Hematopoietic multipotent progenitor cell treated with erythropoietin and hydrocortisone succinate and interleukin-3 and kit ligand, for 17 days (in vitro differentiated cells): ENCODE measurements around the gene FNIP1.
"Not testable (repeated sequence)": the region's sequence is repeated elsewhere in the genome, so short reads cannot be mapped to it uniquely, and the experiment has no call there.

Experiments
- DNase-seq: peaks from one replicate; pipeline ENCODE4 v3.0.0-alpha.2; 2015; ENCODE audit warnings: low spot score

FNIP1 gene

GRCh38 chr5:131684595-131684994 lies 112.2 kb downstream of the FNIP1 start:
- DNase-seq: no peak

- no peak for DNase-seq
These were observed 112.8 kb downstream of the FNIP1 start for GRCh38 chr5:131684051-131684450.

- no peak for DNase-seq
These were observed 114.0 kb downstream of the FNIP1 start for GRCh38 chr5:131682826-131683225.

GRCh38 chr5:131682175-131682574 lies 114.6 kb downstream of the FNIP1 start:
- DNase-seq: no peak

- DNase-seq: no peak
These were observed 116.9 kb downstream of the FNIP1 start for GRCh38 chr5:131679911-131680310.

GRCh38 chr5:131678273-131678672 lies 118.5 kb downstream of the FNIP1 start:
- not testable (repeated sequence) for DNase-seq

GRCh38 chr5:131677115-131677514 lies 119.7 kb downstream of the FNIP1 start:
- no peak for DNase-seq

- DNase-seq: no peak
These were observed 124.0 kb downstream of the FNIP1 start for GRCh38 chr5:131672776-131673175.

- DNase-seq: no peak
These were observed 124.7 kb downstream of the FNIP1 start for GRCh38 chr5:131671994-131672655.

- no peak for DNase-seq
These were observed 125.4 kb downstream of the FNIP1 start for GRCh38 chr5:131671409-131671808.

GRCh38 chr5:131664929-131665328 lies 131.9 kb downstream of the FNIP1 start:
- DNase-seq: no peak

GRCh38 chr5:131661933-131662332 lies 134.9 kb downstream of the FNIP1 start:
- no peak for DNase-seq

- DNase-seq: no peak
These were observed 137.0 kb downstream of the FNIP1 start for GRCh38 chr5:131659841-131660240.

- no peak for DNase-seq
These were observed 137.5 kb downstream of the FNIP1 start for GRCh38 chr5:131659290-131659689.

GRCh38 chr5:131654776-131655175 lies 142.0 kb downstream of the FNIP1 start:
- no peak for DNase-seq

- DNase-seq: no peak
These were observed 142.5 kb downstream of the FNIP1 start for GRCh38 chr5:131654309-131654708.

GRCh38 chr5:131649161-131649560 lies 147.7 kb downstream of the FNIP1 start:
- DNase-seq: no peak

GRCh38 chr5:131647048-131647769 lies 149.6 kb downstream of the FNIP1 start:
- DNase-seq: no peak

GRCh38 chr5:131644822-131645221 lies 152.0 kb downstream of the FNIP1 start:
- no peak for DNase-seq

GRCh38 chr5:131644370-131644769 lies 152.4 kb downstream of the FNIP1 start:
- DNase-seq: no peak

GRCh38 chr5:131641494-131641893 lies 155.3 kb downstream of the FNIP1 start:
- DNase-seq: no peak

- peak; percentile 28 for DNase-seq
These were observed 156.6 kb downstream of the FNIP1 start for GRCh38 chr5:131640043-131640856.

- no peak for DNase-seq
These were observed 157.7 kb downstream of the FNIP1 start for GRCh38 chr5:131639148-131639547.
